SK-N-MC (cell line): Measurements from ENCODE around the gene DIRAS1.

Source experiments
- DNase-seq: peaks from one replicate; pipeline ENCODE4 v3.0.0-alpha.2; 2011; ENCODE audit warnings: low read depth, low spot score
- H3K27ac ChIP-seq: fragments of 200-600 bp; sonication (generic); 2 replicates; pipeline ENCODE4 v1.5.1; 2016; ENCODE audit warnings: mixed run types
- H3K36me3 ChIP-seq: fragments of 200-600 bp; sonication (generic); 2 replicates; pipeline ENCODE4 v1.6.1; 2017; ENCODE audit warnings: antibody characterized with exemption, low read length, mixed read lengths; ENCODE audit not compliant: insufficient read depth
- H3K4me3 ChIP-seq: fragments of 200-600 bp; sonication (generic); 2 replicates; pipeline ENCODE4 v1.5.1; 2016
- H3K9ac ChIP-seq: fragments of 200-600 bp; sonication (generic); 2 replicates; pipeline ENCODE4 v1.8.0; 2017; ENCODE audit warnings: mixed run types, mixed read lengths; ENCODE audit not compliant: insufficient read length
- H3K9me3 ChIP-seq: fragments of 200-600 bp; sonication (generic); 2 replicates; pipeline ENCODE4 v1.6.1; 2017; ENCODE audit warnings: low read depth, mild to moderate bottlenecking, antibody characterized with exemption, low read length, moderate library complexity, mixed read lengths
- EZH2 ChIP-seq: fragments of 200-600 bp; sonication (generic); IDR thresholded peaks from one replicate; pipeline ENCODE4 v1.6.1; 2017; ENCODE audit warnings: antibody characterized with exemption
- FOXP2 ChIP-seq: optimal IDR thresholded peaks from 2 replicates; pipeline ENCODE3; 2011; ENCODE audit warnings: mild to moderate bottlenecking, moderate library complexity; ENCODE audit not compliant: insufficient read depth; ENCODE audit errors: extremely low read length, control extremely low read depth
- POLR2AphosphoS5 ChIP-seq: IDR thresholded peaks from 2 replicates; pipeline ENCODE4 v1.6.1; 2012; ENCODE audit warnings: mild to moderate bottlenecking, low read depth, low read length, borderline replicate concordance

The DIRAS1 gene

DNA sequence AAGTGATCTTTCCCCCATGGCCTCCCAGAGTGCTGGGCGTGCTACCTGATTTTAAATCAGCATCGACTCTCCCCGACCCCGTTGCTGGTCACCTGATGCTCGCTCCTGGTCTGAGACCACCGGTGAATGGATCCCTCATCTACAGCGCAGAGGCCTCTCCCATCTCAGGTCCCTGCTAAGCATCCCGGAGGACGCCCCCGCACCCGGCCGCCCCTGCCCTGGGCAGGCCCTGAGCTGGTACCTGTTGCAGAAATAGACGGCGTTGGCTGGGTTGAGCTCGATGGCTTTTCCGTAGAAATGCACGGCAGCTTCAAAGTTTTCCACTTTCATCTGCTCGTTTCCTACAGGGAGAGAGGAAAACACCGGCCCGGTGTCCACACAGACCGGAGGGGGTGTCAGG, 43.8 kb upstream of the DIRAS1 start:
- Histone ChIP-seq H3K9ac (no peak overlapping the region), H3K36me3 (peaks cover 36% of the 10 kb centered on the region; the same call in 1 of the 2 replicates), H3K4me3 (no peak overlapping the region), H3K9me3 (no peaks in the 10 kb centered on the region), H3K27ac (no peak overlapping the region)
- DNase-seq, result no peak
- TF ChIP-seq POLR2AphosphoS5 (no peak), EZH2 (no peak), FOXP2 (no peak)

GRCh38 chr19:2763687-2764086, 42.5 kb upstream of the DIRAS1 start:
- H3K9ac ChIP-seq, result no peak overlapping the region
- no peak overlapping the region for H3K4me3 ChIP-seq
- H3K9me3 ChIP-seq, result no peaks in the 10 kb centered on the region
- TF ChIP-seq POLR2AphosphoS5 (no peak), FOXP2 (no peak), EZH2 (no peak)
- peaks cover 40% of the 10 kb centered on the region; the same call in 1 of the 2 replicates for H3K36me3 ChIP-seq
- no peak overlapping the region for H3K27ac ChIP-seq
- DNase-seq, result no peak

DNA sequence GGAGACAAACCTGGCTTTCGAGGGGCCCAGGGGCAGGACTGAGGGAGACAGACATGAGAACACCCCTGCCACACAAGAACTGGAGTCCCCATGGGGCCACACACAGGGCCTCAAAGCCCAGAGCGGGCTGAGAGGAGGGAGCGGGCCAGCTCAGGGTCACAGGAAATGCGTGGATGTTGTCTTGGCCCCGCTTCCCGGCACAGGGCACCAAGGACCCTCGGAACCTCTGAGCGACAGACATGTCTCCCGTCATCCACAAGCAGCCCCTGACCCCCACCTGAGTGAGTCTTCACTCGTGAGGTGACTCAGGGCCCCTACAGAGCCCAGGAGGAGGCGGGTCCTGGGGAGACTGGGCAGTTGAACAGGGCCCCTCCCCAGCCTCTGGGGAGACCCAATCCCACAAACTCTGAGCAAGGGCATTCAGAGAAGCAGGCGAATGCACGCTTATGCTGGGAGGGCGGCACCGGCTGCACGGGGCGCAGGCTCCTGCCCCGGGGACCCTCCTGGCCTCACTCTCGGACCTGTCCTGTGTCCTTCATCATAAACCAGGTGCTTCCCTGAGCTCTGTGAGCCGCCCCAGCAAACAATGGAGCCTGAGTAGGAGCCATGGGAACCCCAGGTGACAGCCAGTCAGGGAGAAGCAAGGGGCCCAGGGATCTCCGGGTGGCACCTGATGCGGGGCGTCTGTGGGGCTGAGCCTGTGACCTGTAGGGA, 41.8 kb upstream of the DIRAS1 start:
- H3K9me3 ChIP-seq, result no peaks in the 10 kb centered on the region
- peaks cover 42% of the 10 kb centered on the region; the same call in 1 of the 2 replicates for H3K36me3 ChIP-seq
- no peak overlapping the region for H3K27ac ChIP-seq
- no peak overlapping the region for H3K4me3 ChIP-seq
- no peak overlapping the region for H3K9ac ChIP-seq
- TF ChIP-seq FOXP2 (no peak), EZH2 (no peak), POLR2AphosphoS5 (no peak)
- no peak for DNase-seq

DNA sequence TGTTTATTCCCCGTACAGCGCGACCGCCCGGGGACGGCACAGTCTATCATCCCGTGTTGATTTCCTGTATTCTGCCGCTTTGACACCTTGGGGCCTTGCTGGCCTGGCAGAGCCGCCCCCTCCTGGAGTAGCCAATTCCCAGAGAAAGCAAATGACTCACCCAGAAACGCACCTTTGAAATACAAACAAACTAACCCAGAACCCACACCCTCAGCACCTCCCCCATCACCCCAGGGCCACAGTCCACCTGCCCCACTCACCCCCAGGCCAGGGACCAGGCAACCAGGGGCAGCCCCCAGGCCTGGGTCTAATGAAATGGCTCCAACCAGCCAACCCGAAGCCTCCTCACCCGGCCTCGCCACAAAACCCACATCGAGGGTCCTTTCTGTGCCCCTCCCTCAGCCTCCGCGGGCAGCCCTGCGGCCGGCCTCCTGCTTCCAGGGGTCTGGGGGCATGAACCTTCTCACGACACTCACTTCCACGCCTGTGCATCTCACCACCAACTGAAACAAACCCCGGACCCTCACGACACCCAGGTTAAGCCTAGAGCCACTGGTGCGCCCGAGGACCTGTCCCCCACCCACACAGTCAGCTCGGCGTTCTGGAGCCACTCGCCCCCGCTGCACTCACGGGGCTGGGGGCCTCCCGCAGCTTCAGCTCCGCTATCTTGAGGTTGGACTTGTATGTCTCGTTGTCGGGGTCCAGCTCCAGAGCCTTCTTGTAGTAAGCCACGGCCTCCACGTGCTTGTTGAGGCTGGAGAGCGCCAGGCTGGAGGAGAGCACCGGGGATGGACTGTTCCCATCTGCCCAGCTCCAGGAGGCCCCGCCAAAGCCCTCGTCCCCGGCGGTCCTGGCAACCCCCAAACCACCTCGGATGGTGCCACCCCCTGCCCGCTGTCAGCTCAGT, 41.0 kb upstream of the DIRAS1 start:
- H3K36me3 ChIP-seq, result peaks cover 42% of the 10 kb centered on the region; the same call in 1 of the 2 replicates
- TF ChIP-seq FOXP2 (no peak), EZH2 (no peak), POLR2AphosphoS5 (no peak)

GRCh38 chr19:2761309-2761677, 40.1 kb upstream of the DIRAS1 start:
- TF ChIP-seq EZH2, result no peak
- no peak for TF ChIP-seq FOXP2
- TF ChIP-seq POLR2AphosphoS5, result no peak
- Histone ChIP-seq H3K36me3 (peaks cover 36% of the 10 kb centered on the region; the same call in 1 of the 2 replicates), H3K27ac (no peak overlapping the region), H3K4me3 (no peak overlapping the region), H3K9me3 (no peaks in the 10 kb centered on the region), H3K9ac (no peak overlapping the region)
- no peak for DNase-seq

More for the DNA sequence above, 41.0 kb upstream of the DIRAS1 start:
- no peak overlapping the region for H3K4me3 ChIP-seq
- H3K27ac ChIP-seq, result no peak overlapping the region
- H3K9me3 ChIP-seq, result no peaks in the 10 kb centered on the region
- H3K9ac ChIP-seq, result no peak overlapping the region
- no peak for DNase-seq

DNA sequence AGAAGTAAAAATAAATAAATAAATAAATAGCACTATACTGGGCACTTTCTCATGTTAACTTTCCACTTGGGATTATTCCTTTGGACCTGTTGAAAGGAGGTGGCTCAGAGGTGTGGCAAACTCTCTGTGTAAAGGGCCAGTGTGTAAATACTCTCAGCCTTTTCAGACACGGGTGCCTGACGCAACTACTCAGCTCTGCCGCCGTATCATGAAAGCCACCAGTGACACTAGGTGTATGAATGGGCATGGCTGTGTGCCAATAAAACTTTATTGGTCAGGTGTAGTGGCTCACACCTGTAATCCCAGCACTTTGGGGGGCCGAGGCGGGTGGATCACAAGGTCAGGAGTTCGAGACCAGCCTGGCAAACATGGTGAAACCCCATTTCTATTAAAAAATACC, 38.8 kb upstream of the DIRAS1 start:
- Histone ChIP-seq H3K9me3 (no peaks in the 10 kb centered on the region), H3K27ac (no peak overlapping the region), H3K9ac (no peak overlapping the region), H3K4me3 (no peak overlapping the region), H3K36me3 (peaks cover 37% of the 10 kb centered on the region; the same call in 1 of the 2 replicates)
- no peak for DNase-seq
- no peak for TF ChIP-seq POLR2AphosphoS5
- TF ChIP-seq FOXP2, result no peak
- no peak for TF ChIP-seq EZH2

GRCh38 chr19:2759362-2759761, 38.2 kb upstream of the DIRAS1 start:
- DNase-seq, result no peak
- no peaks in the 10 kb centered on the region for H3K9me3 ChIP-seq
- H3K4me3 ChIP-seq, result no peak overlapping the region
- no peak for TF ChIP-seq FOXP2
- TF ChIP-seq EZH2, result no peak
- no peak for TF ChIP-seq POLR2AphosphoS5
- peaks cover 35% of the 10 kb centered on the region; the same call in 1 of the 2 replicates for H3K36me3 ChIP-seq
- H3K9ac ChIP-seq, result no peak overlapping the region
- no peak overlapping the region for H3K27ac ChIP-seq
